OCI-LY7 (cell line): ENCODE results near the gene AGMO. TPM values are rescaled to one million over a fixed set of nuclear protein-coding genes. Genes with fewer than 3 reads are reported as not detected.

Source experiments
- BruUV-seq: library from RNA; stranded (reverse); fragments of 400-500 nt; replicated peaks from 2 replicates; lab custom pipeline; 2021; lab: Mats Ljungman, UMichigan
- CTCF ChIA-PET: fragments of 300-600 bp; sonication (Branson Sonifier 250); formaldehyde crosslinking; loops from one replicate; lab custom pipeline; 2022; ENCODE audit warnings: antibody characterized with exemption; ENCODE audit not compliant: unreplicated experiment; lab: Charles Lee
- POLR2A ChIA-PET: fragments of 300-600 bp; sonication (Branson Sonifier 250); formaldehyde crosslinking; loops from one replicate; lab custom pipeline; 2022; ENCODE audit warnings: antibody characterized with exemption; lab: Charles Lee
- DNase-seq: peaks from one replicate; pipeline ENCODE4 v3.0.0-alpha.2; 2015; ENCODE audit warnings: low spot score
- H2AFZ ChIP-seq: fragments of 200-600 bp; sonication (generic), shearing (Covaris generic); 2 replicates; pipeline ENCODE4 v1.6.1; 2014; ENCODE audit warnings: mild to moderate bottlenecking, antibody characterized with exemption, low read length, moderate library complexity
- H3K27ac ChIP-seq: fragments of 200-600 bp; sonication (generic); 2 replicates; pipeline ENCODE4 v1.5.1; 2014; ENCODE audit warnings: mixed run types, low read depth, mild to moderate bottlenecking, moderate library complexity, low read length, inconsistent platforms; ENCODE audit not compliant: poor library complexity, severe bottlenecking
- H3K36me3 ChIP-seq: fragments of 200-600 bp; sonication (generic); 2 replicates; pipeline ENCODE4 v1.6.1; 2014; ENCODE audit warnings: mild to moderate bottlenecking, antibody characterized with exemption, low read length, moderate library complexity, mixed read lengths; ENCODE audit not compliant: insufficient read depth
- H3K4me1 ChIP-seq: fragments of 200-600 bp; sonication (generic); 2 replicates; pipeline ENCODE4 v1.5.1; 2014; ENCODE audit warnings: mild to moderate bottlenecking, low read length; ENCODE audit not compliant: insufficient read depth, poor library complexity, severe bottlenecking
- H3K4me2 ChIP-seq: fragments of 200-600 bp; sonication (generic); 2 replicates; pipeline ENCODE4 v1.6.1; 2014; ENCODE audit warnings: mild to moderate bottlenecking, low read length
- H3K4me3 ChIP-seq: fragments of 200-600 bp; sonication (generic); 2 replicates; pipeline ENCODE4 v1.5.1; 2014; ENCODE audit warnings: mild to moderate bottlenecking, low read depth, low read length; ENCODE audit not compliant: poor library complexity, severe bottlenecking
- H3K79me2 ChIP-seq: fragments of 200-600 bp; sonication (generic); 2 replicates; pipeline ENCODE4 v1.6.1; 2016; ENCODE audit warnings: low read depth, mild to moderate bottlenecking, low read length, moderate library complexity, mixed read lengths; ENCODE audit not compliant: insufficient read depth
- H3K9me2 ChIP-seq: fragments of 200-600 bp; sonication (generic); 2 replicates; pipeline ENCODE4 v1.6.1; 2016; ENCODE audit warnings: mild to moderate bottlenecking, low read length, mixed read lengths; ENCODE audit not compliant: insufficient read depth
- H3K9me3 ChIP-seq: fragments of 200-600 bp; sonication (generic); 2 replicates; pipeline ENCODE4 v1.6.1; 2014; ENCODE audit warnings: mild to moderate bottlenecking, mixed run types, low read length, mixed read lengths
- H4K20me1 ChIP-seq: fragments of 200-600 bp; sonication (generic); 2 replicates; pipeline ENCODE4 v1.6.1; 2014; ENCODE audit warnings: mild to moderate bottlenecking, antibody characterized with exemption, low read length, moderate library complexity, mixed read lengths; ENCODE audit not compliant: insufficient read depth
- CTCF ChIP-seq: fragments of 200-600 bp; sonication (generic); conservative IDR thresholded peaks from 2 replicates; pipeline ENCODE4 v1.5.1; 2014; ENCODE audit warnings: mild to moderate bottlenecking, antibody characterized with exemption, low read length, moderate library complexity, mixed read lengths
- EZH2phosphoT487 ChIP-seq: fragments of 200-600 bp; sonication (generic); IDR thresholded peaks from 2 replicates; pipeline ENCODE4 v1.6.1; 2018; ENCODE audit warnings: low read depth, borderline replicate concordance, mild to moderate bottlenecking, mixed run types, antibody characterized with exemption, low read length, moderate library complexity, mixed read lengths
- intact Hi-C: fragments of 100-400 bp; cut with micrococcal nuclease; formaldehyde crosslinking; loops from one replicate; pipeline ENCODE4 v1.10.0; 2022; ENCODE audit not compliant: unreplicated experiment
- total RNA-seq, 2 experiments: library from RNA; depleted of rRNA in 1 of 2; stranded (reverse); fragments of >200 nt in 1 of 2; shearing (Covaris generic) in 1 of 2; gene quantifications; 2 replicates each; pipeline ENCODE4 v1.2.3, GENCODE V29; 2014 to 2022

The AGMO gene
- total RNA-seq, 2 experiments from 2014 or later = not detected

GRCh38 chr7:15515252-15515651 is 46.6 kb downstream of the AGMO start:
- Histone ChIP-seq H2AFZ (no peak overlapping the region), H3K4me2 (no peak overlapping the region), H3K27ac (no peak overlapping the region), H3K4me3 (no peak overlapping the region), H3K79me2 (no peaks in the 10 kb centered on the region), H4K20me1 (no peaks in the 10 kb centered on the region), H3K4me1 (no peaks in the 10 kb centered on the region), H3K9me3 (no peaks in the 10 kb centered on the region), H3K9me2 (no peaks in the 10 kb centered on the region), H3K36me3 (no peaks in the 10 kb centered on the region)
- DNase-seq = no peak
- TF ChIP-seq CTCF (no peak), EZH2phosphoT487 (no peak)
- intact Hi-C loops = no loop called here
- ChIA-PET POLR2A (no interaction called here), CTCF (no interaction called here)
- BruUV-seq = no TSS peak

- ChIA-PET CTCF (no interaction called here), POLR2A (interaction anchor here (0.6 kb wide), 1 partner anchor 1648 kb away, joined by 3 read pairs; no protein-coding TSS in a partner anchor)
- H4K20me1 ChIP-seq = no peaks in the 10 kb centered on the region
- H2AFZ ChIP-seq = no peak overlapping the region
- no peaks in the 10 kb centered on the region for H3K36me3 ChIP-seq
- no peaks in the 10 kb centered on the region for H3K79me2 ChIP-seq
- no peak for DNase-seq
- TF ChIP-seq EZH2phosphoT487 (no peak), CTCF (no peak)
- H3K9me2 ChIP-seq = no peaks in the 10 kb centered on the region
- no peak overlapping the region for H3K4me2 ChIP-seq
- no peak overlapping the region for H3K4me3 ChIP-seq
- intact Hi-C loops = no loop called here
- BruUV-seq = no TSS peak
- no peaks in the 10 kb centered on the region for H3K4me1 ChIP-seq
- H3K9me3 ChIP-seq = no peaks in the 10 kb centered on the region
- no peak overlapping the region for H3K27ac ChIP-seq
These were observed 53.6 kb downstream of the AGMO start for GRCh38 chr7:15508258-15508657.

- no peak overlapping the region for H3K4me2 ChIP-seq
- TF ChIP-seq CTCF (no peak), EZH2phosphoT487 (no peak)
- intact Hi-C loops = no loop called here
- no peaks in the 10 kb centered on the region for H3K9me3 ChIP-seq
- no peak overlapping the region for H3K4me3 ChIP-seq
- H3K4me1 ChIP-seq = no peaks in the 10 kb centered on the region
- no peaks in the 10 kb centered on the region for H3K79me2 ChIP-seq
- H3K9me2 ChIP-seq = no peaks in the 10 kb centered on the region
- ChIA-PET POLR2A (no interaction called here), CTCF (no interaction called here)
- no TSS peak for BruUV-seq
- no peaks in the 10 kb centered on the region for H4K20me1 ChIP-seq
- DNase-seq = no peak
- no peaks in the 10 kb centered on the region for H3K36me3 ChIP-seq
- H2AFZ ChIP-seq = no peak overlapping the region
- no peak overlapping the region for H3K27ac ChIP-seq
These were observed 54.1 kb downstream of the AGMO start for GRCh38 chr7:15507708-15508107.
